Activated CD8-positive, alpha-beta memory T cell treated with anti-CD3 and anti-CD28 coated beads, Interleukin-2, amount 50 U/mL, for 1 hour (primary cell): Measurements from ENCODE around the gene MRNIP.

Source experiments
- DNase-seq: peaks from one replicate; pipeline ENCODE4 v3.0.0-alpha.2; 2020; ENCODE audit errors: extremely low read depth

MRNIP gene

GRCh38 chr5:179821298-179822058, 37.1 kb downstream of the MRNIP start:
- peak; percentile 64 for DNase-seq

GRCh38 chr5:179820483-179821297, 37.9 kb downstream of the MRNIP start, which contains the start of gene SQSTM1:
Gene SQSTM1 (plus strand): TSS chr5:179820905. CDS start chr5:179820937, 32 bp downstream.
- no peak for DNase-seq

GRCh38 chr5:179820127-179820482, 38.5 kb downstream of the MRNIP start:
- no peak for DNase-seq

- DNase-seq: no peak
These were observed 39.1 kb downstream of the MRNIP start for GRCh38 chr5:179819296-179820126.

- DNase-seq: peak; percentile 65
These were observed 39.8 kb downstream of the MRNIP start for GRCh38 chr5:179818746-179819295.

GRCh38 chr5:179817890-179818745, 40.5 kb downstream of the MRNIP start:
- DNase-seq: no peak

- no peak for DNase-seq
These were observed 41.2 kb downstream of the MRNIP start for GRCh38 chr5:179817470-179817840.

- DNase-seq: no peak
These were observed 41.7 kb downstream of the MRNIP start for GRCh38 chr5:179816796-179817469.

GRCh38 chr5:179816401-179816795, 42.2 kb downstream of the MRNIP start:
- DNase-seq: no peak

- DNase-seq: no peak
These were observed 42.9 kb downstream of the MRNIP start for GRCh38 chr5:179815491-179816249.

- DNase-seq: no peak
These were observed 44.5 kb downstream of the MRNIP start for GRCh38 chr5:179814090-179814489.

GRCh38 chr5:179812997-179813607, 45.5 kb downstream of the MRNIP start:
- DNase-seq: no peak

- DNase-seq: no peak
These were observed 46.3 kb downstream of the MRNIP start for GRCh38 chr5:179812135-179812825.

- no peak for DNase-seq
These were observed 52.2 kb downstream of the MRNIP start, which contains the start of gene MGAT4B for GRCh38 chr5:179806250-179807048. Gene MGAT4B (minus strand): TSS chr5:179806866. CDS start chr5:179806583, 283 bp downstream.

GRCh38 chr5:179805529-179806249, 52.9 kb downstream of the MRNIP start:
- no peak for DNase-seq

GRCh38 chr5:179805070-179805528, 53.5 kb downstream of the MRNIP start:
- no peak for DNase-seq

GRCh38 chr5:179804555-179804947, 54.1 kb downstream of the MRNIP start:
- no peak for DNase-seq
